ENCODE data around the gene MRPL54. TPM values are rescaled to one million over a fixed set of nuclear protein-coding genes. Genes with fewer than 3 reads are reported as not detected.
A peak's percentile ranks its signal among the peaks of the same experiment; 100 is the strongest.
"Not testable (repeated sequence)": the region's sequence is repeated elsewhere in the genome, so short reads cannot be mapped to it uniquely, and the experiment has no call there.

The MRPL54 gene
- total RNA-seq, 1 donor, result 40.4 TPM

DNA sequence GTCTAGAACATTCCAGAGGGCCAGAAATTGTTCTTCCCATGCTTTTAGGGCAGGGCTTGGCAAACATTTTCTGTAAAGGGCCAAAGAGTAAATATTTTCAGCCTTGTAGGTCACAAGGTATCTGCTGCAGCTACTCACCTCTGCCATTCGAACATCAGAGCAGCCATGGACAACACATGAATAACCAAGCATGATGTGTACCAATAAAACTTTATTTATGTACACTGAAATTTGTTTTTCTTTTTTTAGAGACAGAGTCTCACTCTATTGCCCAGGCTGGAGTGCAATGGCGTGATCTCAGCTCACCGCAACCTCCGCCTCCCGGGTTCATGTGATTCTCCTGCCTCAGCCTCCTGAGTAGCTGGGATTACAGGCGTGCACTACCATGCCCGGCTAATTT is 4.8 kb upstream of the MRPL54 start:
- H3K9me3 ChIP-seq (ENCODE audit: low read depth, low read length); H3K4me3 ChIP-seq (ENCODE audit: low read length); H3K27me3 ChIP-seq (ENCODE audit: insufficient read depth, low read length): not testable (repeated sequence)
- peaks cover 33% of the 10 kb centered on the region for H3K4me1 ChIP-seq (ENCODE audit: insufficient read depth, low read length)

DNA sequence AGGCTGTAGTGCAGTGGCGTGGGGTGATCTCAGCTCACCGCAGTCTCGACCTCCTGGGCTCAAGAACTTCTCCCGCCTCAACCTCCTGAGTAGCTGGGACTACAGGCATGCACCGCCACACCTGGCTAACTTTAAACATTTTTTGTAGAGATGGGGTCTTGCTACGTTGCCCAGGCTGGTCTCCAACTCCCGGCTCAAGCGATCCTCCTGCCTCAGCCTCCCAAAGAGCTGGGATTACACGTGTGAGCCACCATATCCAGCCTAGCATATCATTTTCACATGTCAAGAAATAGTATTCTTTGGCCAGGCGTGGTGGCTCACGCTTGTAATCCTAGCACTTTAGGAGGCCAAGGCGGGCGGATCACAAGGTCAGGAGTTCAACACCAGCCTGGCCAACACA is 4.2 kb upstream of the MRPL54 start:
- not testable (repeated sequence) for H3K9me3 ChIP-seq (ENCODE audit: low read depth, low read length); H3K27me3 ChIP-seq (ENCODE audit: insufficient read depth, low read length); H3K4me3 ChIP-seq (ENCODE audit: low read length)
- peaks cover 37% of the 10 kb centered on the region for H3K4me1 ChIP-seq (ENCODE audit: insufficient read depth, low read length)

DNA sequence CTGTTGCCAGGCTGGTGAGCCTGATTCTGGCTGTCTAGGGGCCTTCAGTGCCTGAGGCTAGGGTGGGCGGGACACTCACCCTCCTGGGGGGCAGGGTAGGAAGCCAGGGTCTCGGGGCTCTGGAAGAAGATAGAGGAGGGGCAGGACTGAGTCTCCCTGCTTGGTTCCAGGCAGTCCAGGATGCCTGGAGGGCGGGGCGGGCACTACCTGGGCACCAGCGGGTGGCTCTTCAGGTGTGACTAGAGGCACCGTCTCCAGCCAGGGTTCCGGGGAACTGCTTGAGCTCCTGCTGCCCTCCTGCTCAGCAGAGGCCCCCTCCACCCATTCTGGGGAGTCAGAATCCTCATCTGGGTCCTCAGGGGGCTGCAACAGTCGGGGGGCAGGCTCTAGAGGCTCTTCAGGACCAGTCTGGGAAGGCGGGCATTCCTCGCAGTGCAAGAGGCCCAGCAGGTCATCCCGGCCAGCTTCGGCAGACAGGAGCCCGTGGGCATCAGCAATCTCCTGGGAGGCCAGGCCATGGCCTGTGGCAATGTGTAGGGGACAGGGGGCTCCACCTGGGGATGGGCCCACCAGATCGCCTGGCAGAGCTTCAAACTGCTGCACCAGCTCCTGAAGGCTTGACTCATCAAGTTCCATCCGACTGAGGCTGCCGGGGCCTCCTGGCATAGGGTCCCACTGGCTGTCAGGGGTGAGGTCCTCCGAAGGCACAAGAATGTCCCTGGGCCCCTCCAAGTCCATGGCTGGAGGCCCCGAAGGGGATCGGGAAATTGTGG is 2.8 kb upstream of the MRPL54 start:
- H3K9me3 ChIP-seq (ENCODE audit: low read depth, low read length), result no peaks in the 10 kb centered on the region
- H3K4me1 ChIP-seq (ENCODE audit: insufficient read depth, low read length), result peaks cover 43% of the 10 kb centered on the region
- no peaks in the 10 kb centered on the region for H3K27me3 ChIP-seq (ENCODE audit: insufficient read depth, low read length)
- H3K4me3 ChIP-seq (ENCODE audit: low read length), result no peak overlapping the region

DNA sequence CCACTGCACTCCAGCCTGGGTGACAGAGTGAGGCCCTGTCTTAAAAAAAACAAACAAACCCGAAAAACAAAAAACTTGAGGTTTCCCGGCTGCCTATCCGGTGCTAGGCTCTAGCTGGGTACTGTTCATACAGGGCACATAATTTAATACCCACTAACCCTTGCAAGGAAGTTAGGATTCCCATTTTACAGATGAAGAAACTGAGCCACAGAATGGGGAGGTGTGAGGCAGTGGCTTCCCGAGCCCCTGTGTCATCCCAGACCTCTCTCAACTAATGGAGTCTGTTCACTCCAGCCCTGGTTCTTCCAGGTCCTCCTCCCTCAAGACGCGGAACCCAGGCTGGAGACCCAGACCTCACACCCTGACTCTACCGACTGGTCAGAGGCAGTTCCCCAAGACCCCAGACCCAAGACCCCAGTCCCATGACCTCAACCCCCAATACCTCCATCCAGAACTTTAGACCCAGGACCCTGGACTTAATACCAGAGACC is 1.6 kb upstream of the MRPL54 start:
- peaks cover 43% of the 10 kb centered on the region for H3K4me1 ChIP-seq (ENCODE audit: insufficient read depth, low read length)
- H3K4me3 ChIP-seq (ENCODE audit: low read length), result peak overlapping the region; percentile 68
- no peaks in the 10 kb centered on the region for H3K27me3 ChIP-seq (ENCODE audit: insufficient read depth, low read length)
- H3K9me3 ChIP-seq (ENCODE audit: low read depth, low read length), result no peaks in the 10 kb centered on the region

DNA sequence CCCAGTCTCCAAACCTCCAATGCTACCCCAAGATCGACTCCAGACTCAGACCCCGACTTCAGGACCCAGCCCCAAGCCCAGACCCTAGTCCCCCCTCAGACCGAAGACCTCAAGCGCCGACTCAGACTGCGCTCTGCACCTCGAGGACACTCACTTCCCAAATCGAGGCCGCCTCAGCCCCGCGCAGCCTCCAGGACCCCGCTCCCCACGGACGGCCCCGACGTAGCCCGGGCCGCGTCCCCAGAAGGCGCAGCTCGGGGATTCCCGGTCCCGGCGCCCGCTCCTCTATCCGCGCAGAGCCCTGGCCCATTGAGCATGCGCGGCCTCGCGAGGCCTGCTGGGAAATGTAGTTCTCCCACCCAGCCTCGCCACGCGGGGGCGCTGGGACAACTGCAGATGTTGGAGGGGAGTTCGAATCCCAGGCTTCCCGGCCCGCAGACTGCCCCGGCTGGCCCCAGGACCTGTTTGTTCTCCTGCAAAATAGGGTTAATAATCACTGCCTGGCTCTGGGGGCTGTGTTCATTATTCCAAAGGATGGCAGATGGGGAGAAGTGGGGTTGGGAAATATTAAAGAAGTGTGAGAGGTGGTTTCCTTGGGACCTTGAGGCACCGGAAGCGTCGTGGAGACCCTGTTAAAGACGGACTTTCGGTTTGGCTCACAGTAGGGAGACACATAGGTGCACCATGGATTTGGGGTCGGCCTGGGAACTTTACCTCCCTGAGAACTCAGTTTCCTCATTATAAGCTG is 926 bp upstream of the MRPL54 start, which contains the start of gene APBA3:
APBA3 (minus strand) TSS at position 311 of the 748 bp plus-strand sequence. CDS start 1,428 bp downstream, outside the sequence.
- no peaks in the 10 kb centered on the region for H3K27me3 ChIP-seq (ENCODE audit: insufficient read depth, low read length)
- peak within 1 kb of the TSS; percentile 73 for H3K4me3 ChIP-seq (ENCODE audit: low read length)
- no peaks in the 10 kb centered on the region for H3K9me3 ChIP-seq (ENCODE audit: low read depth, low read length)
- H3K4me1 ChIP-seq (ENCODE audit: insufficient read depth, low read length), result peaks cover 47% of the 10 kb centered on the region

DNA sequence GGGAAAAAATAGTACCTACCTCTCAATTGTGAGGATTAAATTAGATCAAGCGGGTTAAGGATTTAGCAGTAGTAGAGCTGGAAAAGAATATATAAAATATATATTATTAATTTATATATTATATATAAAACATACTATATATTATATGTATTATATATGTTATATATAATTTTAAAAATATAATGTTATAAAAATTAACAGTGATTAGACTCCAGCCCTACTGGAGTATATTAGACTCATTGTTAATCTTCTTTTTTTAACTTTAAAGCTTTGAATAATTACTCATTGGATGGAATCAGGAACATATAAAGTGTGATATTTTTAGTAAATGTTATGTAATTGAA is 380 bp upstream of the MRPL54 start:
- Histone ChIP-seq H3K9me3 (ENCODE audit: low read depth, low read length) (no peaks in the 10 kb centered on the region), H3K4me1 (ENCODE audit: insufficient read depth, low read length) (peaks cover 48% of the 10 kb centered on the region), H3K4me3 (ENCODE audit: low read length) (peak overlapping the region; percentile 73)

DNA sequence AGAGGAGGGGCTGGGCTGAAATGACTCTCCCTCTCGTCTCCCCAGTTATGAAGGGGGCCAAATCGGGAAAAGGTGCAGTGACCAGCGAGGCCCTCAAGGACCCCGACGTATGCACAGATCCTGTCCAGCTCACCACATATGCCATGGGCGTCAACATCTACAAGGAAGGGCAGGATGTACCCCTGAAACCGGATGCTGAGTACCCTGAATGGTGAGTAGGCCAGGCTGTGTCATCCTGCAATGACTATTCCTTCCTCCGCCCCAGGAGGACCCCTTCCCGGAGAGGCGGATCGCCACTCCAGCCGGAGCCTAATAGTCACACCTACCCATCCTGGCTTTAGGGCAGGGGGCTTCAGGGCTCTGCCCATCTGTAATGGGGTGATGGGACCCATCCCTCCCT is 2.6 kb downstream of the MRPL54 start:
- H3K9me3 ChIP-seq (ENCODE audit: low read depth, low read length), result no peaks in the 10 kb centered on the region
- H3K4me3 ChIP-seq (ENCODE audit: low read length), result no peak overlapping the region
- H3K4me1 ChIP-seq (ENCODE audit: insufficient read depth, low read length), result peaks cover 33% of the 10 kb centered on the region
- H3K27me3 ChIP-seq (ENCODE audit: insufficient read depth, low read length), result no peaks in the 10 kb centered on the region

More for the DNA sequence above, 380 bp upstream of the MRPL54 start:
- no peaks in the 10 kb centered on the region for H3K27me3 ChIP-seq (ENCODE audit: insufficient read depth, low read length)

DNA sequence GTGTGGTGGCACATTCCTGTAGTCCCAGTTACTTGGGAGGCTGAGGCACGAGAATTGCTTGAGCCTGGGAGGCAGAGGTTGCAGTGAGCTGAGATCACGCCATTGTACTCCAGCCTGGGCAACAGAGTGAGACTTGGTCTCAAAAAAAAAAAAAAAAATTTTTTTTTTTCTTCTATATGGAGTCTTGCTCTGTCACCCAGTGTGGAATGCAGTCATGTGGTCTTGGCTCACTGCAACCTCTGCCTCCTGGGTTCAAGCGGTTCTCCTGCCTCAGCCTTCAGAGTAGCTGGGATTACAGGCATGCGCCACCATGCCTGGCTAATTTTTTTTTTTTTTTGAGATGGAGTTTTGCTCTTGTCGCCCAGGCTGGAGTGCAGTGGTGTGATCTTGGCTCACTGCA is 3.3 kb downstream of the MRPL54 start:
- H3K27me3 ChIP-seq (ENCODE audit: insufficient read depth, low read length); H3K9me3 ChIP-seq (ENCODE audit: low read depth, low read length); H3K4me3 ChIP-seq (ENCODE audit: low read length): not testable (repeated sequence)
- peaks cover 26% of the 10 kb centered on the region for H3K4me1 ChIP-seq (ENCODE audit: insufficient read depth, low read length)

DNA sequence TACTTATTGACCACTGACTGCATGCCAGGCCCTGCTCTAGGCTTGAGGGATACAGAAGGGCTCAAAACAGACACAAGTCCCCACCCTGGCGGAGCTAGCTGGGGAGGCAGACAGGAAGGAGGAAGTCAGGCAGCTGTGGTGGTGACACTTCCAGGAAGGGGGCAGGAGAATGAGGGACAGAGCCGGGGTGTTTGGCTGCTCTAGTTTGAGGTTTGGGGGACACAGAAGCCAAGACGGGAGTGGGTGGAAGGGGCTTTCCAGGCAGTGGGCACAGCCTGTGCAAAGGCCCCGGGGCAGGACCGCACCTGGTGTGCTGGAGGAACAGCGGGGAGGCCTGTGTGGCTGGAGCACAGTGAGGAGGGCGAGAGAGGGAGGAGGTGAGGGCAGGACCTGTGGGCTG is 4.0 kb downstream of the MRPL54 start:
- H3K4me1 ChIP-seq (ENCODE audit: insufficient read depth, low read length), result peaks cover 21% of the 10 kb centered on the region
- no peaks in the 10 kb centered on the region for H3K27me3 ChIP-seq (ENCODE audit: insufficient read depth, low read length)
- no peak overlapping the region for H3K4me3 ChIP-seq (ENCODE audit: low read length)
- no peaks in the 10 kb centered on the region for H3K9me3 ChIP-seq (ENCODE audit: low read depth, low read length)

DNA sequence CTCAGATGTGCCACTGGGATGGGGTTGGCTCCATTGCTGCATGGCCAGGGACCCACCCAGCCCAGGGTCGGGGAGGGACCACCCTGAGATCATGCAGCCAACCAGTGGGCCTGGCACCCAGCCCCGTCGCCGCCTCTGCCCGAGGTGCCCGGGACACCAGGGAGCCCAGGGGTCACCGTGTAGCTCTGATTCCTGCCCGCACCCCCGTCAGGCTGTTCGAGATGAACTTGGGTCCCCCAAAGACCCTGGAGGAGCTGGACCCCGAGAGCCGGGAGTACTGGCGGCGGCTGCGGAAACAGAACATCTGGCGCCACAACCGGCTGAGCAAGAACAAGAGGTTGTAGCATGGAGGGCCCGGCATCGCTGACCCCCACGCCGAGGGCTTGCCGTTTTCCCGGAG is 4.6 kb downstream of the MRPL54 start:
- H3K9me3 ChIP-seq (ENCODE audit: low read depth, low read length), result no peaks in the 10 kb centered on the region
- H3K4me1 ChIP-seq (ENCODE audit: insufficient read depth, low read length), result peaks cover 15% of the 10 kb centered on the region
- no peak overlapping the region for H3K4me3 ChIP-seq (ENCODE audit: low read length)
- H3K27me3 ChIP-seq (ENCODE audit: insufficient read depth, low read length), result no peaks in the 10 kb centered on the region

DNA sequence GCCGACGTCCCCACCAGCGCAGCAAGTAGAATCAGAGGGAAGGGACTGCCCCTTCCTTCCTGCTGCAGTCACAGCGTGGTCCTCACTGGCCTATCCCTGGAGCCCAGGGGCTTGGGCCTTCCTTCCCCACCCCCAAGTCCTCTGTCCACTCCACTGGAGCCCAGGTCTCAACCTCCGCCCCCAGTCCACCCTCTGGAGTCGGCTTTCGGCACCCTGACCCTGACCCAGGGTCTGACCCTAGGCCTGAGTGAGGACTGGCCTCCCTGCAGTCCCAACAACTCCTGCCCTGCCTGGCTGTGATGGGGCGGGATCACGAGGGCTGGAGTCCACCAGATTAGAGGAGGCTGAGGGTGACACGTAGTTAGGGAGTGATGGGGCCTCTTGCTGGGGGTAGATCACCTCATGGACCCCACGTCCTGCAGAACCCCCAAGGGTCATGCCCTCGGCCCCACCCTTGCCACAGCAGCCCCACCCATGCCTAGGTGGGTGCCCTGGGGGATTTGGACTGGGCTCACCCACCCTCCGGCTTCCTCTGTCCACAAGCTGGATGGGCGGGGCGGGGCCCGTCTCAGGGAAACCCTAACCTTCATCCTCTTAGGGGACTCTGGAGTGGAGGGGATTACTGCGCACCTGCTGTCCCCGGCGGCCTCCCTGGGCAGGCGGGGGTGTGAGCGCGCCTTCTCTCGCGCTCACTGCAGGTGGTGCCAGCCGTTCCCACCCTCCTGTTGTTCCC is 5.7 kb downstream of the MRPL54 start:
- H3K27me3 ChIP-seq (ENCODE audit: insufficient read depth, low read length), result no peaks in the 10 kb centered on the region
- no peaks in the 10 kb centered on the region for H3K9me3 ChIP-seq (ENCODE audit: low read depth, low read length)
- no peak overlapping the region for H3K4me3 ChIP-seq (ENCODE audit: low read length)
- peaks cover 13% of the 10 kb centered on the region for H3K4me1 ChIP-seq (ENCODE audit: insufficient read depth, low read length)

DNA sequence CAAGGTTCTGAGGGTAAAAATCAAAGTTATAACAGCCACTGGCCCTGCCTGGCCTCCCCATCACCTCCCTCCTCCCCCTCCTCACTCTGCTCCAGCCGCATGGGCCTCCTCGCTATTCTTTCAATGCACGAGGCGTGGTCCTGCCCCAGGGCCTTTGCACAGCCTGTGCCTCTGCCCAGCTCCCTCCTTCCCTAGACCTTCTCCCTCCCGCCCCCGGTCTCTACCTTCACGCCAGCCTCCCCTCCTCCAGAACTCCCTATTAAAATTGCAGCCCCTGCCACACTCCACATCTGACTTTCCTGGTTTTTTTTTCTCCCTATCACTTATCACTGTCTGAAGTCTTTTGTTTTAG is 6.2 kb downstream of the MRPL54 start:
- Histone ChIP-seq H3K4me3 (ENCODE audit: low read length) (no peak overlapping the region), H3K4me1 (ENCODE audit: insufficient read depth, low read length) (peaks cover 7% of the 10 kb centered on the region), H3K9me3 (ENCODE audit: low read depth, low read length) (no peaks in the 10 kb centered on the region), H3K27me3 (ENCODE audit: insufficient read depth, low read length) (no peaks in the 10 kb centered on the region)

DNA sequence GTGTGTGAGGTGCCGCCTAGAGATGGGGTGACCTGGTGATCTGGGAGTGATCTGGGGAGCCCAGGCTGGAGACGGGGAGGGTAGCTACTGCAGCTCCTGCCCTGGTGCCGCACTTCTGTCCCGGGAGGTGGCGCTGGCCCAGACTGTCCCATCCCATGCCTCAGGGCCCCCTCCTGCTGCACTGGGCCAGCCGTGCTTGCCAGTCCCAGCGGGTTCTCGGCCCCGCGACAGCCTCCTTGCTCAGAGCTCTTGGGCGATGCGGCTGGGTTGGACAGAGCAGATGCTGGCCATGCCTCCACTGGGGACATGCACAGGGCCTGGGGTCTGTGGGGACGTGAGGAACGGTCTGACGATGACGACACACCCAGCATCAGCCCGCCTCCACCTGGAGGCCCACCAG is 7.0 kb downstream of the MRPL54 start:
- Histone ChIP-seq H3K4me1 (ENCODE audit: insufficient read depth, low read length) (peaks cover 5% of the 10 kb centered on the region), H3K4me3 (ENCODE audit: low read length) (no peak overlapping the region), H3K27me3 (ENCODE audit: insufficient read depth, low read length) (no peaks in the 10 kb centered on the region), H3K9me3 (ENCODE audit: low read depth, low read length) (no peaks in the 10 kb centered on the region)

DNA sequence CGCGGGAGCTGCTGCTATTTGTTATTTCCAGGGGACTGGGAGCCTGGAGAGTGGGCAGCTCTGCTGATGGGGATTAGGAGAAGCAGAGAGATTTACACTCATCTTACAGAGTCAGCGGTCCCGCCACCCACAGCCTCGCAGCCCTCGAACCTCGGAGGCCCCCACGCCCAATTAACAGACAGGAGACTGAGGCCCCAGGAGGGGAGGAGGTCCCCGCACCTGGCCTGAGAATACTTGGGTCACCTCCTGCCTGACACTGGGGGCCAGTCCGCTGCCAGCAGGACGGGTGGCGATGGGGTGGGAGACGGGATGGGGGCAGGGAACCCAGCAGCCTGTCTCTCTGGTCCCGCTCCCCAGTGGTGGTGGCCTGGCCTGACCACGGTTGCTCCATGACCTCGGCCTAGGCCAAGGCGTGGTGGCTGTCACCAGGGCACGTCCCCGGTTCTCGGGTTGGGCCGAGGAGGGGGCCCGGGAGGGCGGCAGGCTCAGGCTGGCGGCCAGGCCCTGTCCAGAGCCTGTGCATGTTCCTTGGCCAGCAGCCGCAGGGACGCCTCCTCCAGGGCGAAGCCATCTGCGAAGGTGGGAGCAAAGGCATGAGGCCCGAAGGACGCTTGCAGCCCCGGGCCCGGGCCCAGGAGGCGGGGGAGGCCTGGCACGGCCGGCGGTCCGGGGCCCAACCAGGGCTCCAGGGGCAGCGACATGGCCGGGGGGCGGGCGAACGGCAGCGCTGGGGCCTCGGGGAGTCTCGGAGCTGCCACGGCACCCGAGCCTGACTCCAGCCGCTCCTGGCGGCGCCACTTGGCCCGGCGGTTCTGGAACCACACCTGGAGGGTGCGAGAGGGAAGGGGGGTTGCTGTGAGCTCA is 7.9 kb downstream of the MRPL54 start:
- no peak overlapping the region for H3K4me3 ChIP-seq (ENCODE audit: low read length)
- no peaks in the 10 kb centered on the region for H3K27me3 ChIP-seq (ENCODE audit: insufficient read depth, low read length)
- H3K9me3 ChIP-seq (ENCODE audit: low read depth, low read length), result no peaks in the 10 kb centered on the region
- H3K4me1 ChIP-seq (ENCODE audit: insufficient read depth, low read length), result peaks cover 5% of the 10 kb centered on the region

Measured in mononuclear cell (primary cell).